ENCODE data around the gene TFAP2C. TPM values are rescaled to one million over a fixed set of nuclear protein-coding genes. Genes with fewer than 3 reads are reported as not detected.

TFAP2C gene
- 1 to 10 TPM in 2 of 4 donors, under 1 TPM in 2; 0.16 to 4.1 (median 2.2) TPM for total RNA-seq

GRCh38 chr20:56628873-56629463, at the start of gene TFAP2C:
TFAP2C (plus strand) TSS chr20:56629306; CDS start chr20:56629545, 239 bp downstream.
- no peaks in the 10 kb centered on the region for H3K9me3 ChIP-seq
- peaks cover 100% of the 10 kb centered on the region for H3K27me3 ChIP-seq
- TF ChIP-seq POLR2AphosphoS5 (IDR thresholded peaks at IDR 0.05) (no peak), POLR2A (IDR thresholded peaks at IDR 0.05) (peak in 1 of 2 donors; percentile 19), EP300 (IDR thresholded peaks at IDR 0.05) (no peak)
- TF ChIP-seq, protein P1, sequence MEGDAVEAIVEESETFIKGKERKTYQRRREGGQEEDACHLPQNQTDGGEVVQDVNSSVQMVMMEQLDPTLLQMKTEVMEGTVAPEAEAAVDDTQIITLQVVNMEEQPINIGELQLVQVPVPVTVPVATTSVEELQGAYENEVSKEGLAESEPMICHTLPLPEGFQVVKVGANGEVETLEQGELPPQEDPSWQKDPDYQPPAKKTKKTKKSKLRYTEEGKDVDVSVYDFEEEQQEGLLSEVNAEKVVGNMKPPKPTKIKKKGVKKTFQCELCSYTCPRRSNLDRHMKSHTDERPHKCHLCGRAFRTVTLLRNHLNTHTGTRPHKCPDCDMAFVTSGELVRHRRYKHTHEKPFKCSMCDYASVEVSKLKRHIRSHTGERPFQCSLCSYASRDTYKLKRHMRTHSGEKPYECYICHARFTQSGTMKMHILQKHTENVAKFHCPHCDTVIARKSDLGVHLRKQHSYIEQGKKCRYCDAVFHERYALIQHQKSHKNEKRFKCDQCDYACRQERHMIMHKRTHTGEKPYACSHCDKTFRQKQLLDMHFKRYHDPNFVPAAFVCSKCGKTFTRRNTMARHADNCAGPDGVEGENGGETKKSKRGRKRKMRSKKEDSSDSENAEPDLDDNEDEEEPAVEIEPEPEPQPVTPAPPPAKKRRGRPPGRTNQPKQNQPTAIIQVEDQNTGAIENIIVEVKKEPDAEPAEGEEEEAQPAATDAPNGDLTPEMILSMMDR (IDR thresholded peaks at IDR 0.05), result no peak

DNA sequence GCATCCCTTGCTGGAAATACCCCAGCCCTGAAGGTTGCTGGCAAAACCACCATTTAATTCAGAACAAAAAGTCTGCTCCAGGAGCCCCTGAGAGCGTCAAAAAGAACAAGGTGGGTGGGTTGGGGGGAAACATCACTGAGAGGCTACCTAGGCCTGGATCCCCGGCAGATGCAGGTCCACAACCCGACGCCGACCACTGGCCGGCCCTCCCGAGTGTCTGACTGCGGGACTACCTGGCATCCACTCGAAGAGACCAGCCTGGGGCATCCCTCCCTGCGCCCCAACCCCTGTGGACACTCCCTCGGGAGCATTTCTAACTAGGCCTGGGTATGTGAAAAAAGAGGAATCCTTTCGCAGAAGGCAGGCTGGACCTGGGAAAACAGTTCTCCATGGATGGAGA, 48.9 kb upstream of the TFAP2C start:
- WGBS, 2 donors (ENCODE audit: low coverage in 1 of 2), result 83 to 100% methylated on average over 1 to 4 of the region's 12 CpGs
- Histone ChIP-seq H3K36me3 (no peaks in the 10 kb centered on the region), H3K9me3 (no peaks in the 10 kb centered on the region), H3K4me1 (no peaks in the 10 kb centered on the region), H3K27ac (no peak overlapping the region), H3K4me3 (no peak overlapping the region), H3K27me3 (peaks cover 16% of the 10 kb centered on the region)
- TF ChIP-seq, protein P1 (IDR thresholded peaks at IDR 0.05), result no peak
- no peak for TF ChIP-seq EP300 (IDR thresholded peaks at IDR 0.05)
- no peak for TF ChIP-seq POLR2AphosphoS5 (IDR thresholded peaks at IDR 0.05)
- TF ChIP-seq POLR2A (IDR thresholded peaks at IDR 0.05), result no peak
- ATAC-seq, result no peak

More at GRCh38 chr20:56628873-56629463, at the start of gene TFAP2C:
- H3K4me3 ChIP-seq, result peak within 1 kb of the TSS; percentile 8 to 58
- H3K27ac ChIP-seq, result peak within 1 kb of the TSS in 3 of 4 donors; percentile 33 to 81 (median 80)
- peaks cover 0 to 56% (median 25%) of the 10 kb centered on the region in 3 donors for H3K4me1 ChIP-seq
- H3K36me3 ChIP-seq, result no peaks in the 10 kb centered on the region
- peak; percentile 72 for ATAC-seq
- WGBS, 2 donors (ENCODE audit: low coverage in 1 of 2), result no CpG with 5 or more reads among the region's 62 CpGs

DNA sequence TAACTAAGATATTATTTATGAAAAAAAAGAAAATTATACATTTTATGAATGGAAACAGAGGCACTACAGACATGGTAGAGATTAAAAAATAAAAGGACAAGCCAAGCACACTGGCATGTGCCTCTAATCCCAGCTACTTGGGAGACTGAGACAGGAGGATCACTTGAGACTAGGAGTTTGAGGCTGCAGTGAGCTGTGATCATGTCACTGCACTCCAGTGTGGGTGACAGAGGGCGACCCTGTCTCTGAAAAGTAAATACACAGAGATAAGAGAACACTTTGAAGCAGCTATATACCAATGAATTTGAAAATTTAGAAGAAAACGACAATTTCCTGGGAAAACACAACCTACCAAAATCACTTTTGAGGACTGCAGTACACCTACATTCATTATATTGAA, 47.4 kb upstream of the TFAP2C start:
- Histone ChIP-seq H3K36me3 (no peaks in the 10 kb centered on the region), H3K27ac (no peak overlapping the region), H3K9me3 (no peaks in the 10 kb centered on the region), H3K4me1 (no peaks in the 10 kb centered on the region), H3K4me3 (no peak overlapping the region), H3K27me3 (peaks cover 16% of the 10 kb centered on the region)
- WGBS, 2 donors (ENCODE audit: low coverage in 1 of 2), result 40 to 72% methylated on average over 2 of the region's 2 CpGs
- ATAC-seq, result no peak
- TF ChIP-seq, protein P1 (IDR thresholded peaks at IDR 0.05), result no peak
- TF ChIP-seq EP300 (IDR thresholded peaks at IDR 0.05) (no peak), POLR2AphosphoS5 (IDR thresholded peaks at IDR 0.05) (no peak), POLR2A (IDR thresholded peaks at IDR 0.05) (no peak)

- ATAC-seq, result no peak
- no peaks in the 10 kb centered on the region for H3K9me3 ChIP-seq
Observed at GRCh38 chr20:56582542-56582941, 46.6 kb upstream of the TFAP2C start.

More at GRCh38 chr20:56582542-56582941, 46.6 kb upstream of the TFAP2C start:
- Histone ChIP-seq H3K4me3 (no peak overlapping the region), H3K36me3 (no peaks in the 10 kb centered on the region), H3K27me3 (peaks cover 16% of the 10 kb centered on the region), H3K27ac (no peak overlapping the region), H3K4me1 (no peaks in the 10 kb centered on the region)
- TF ChIP-seq POLR2A (IDR thresholded peaks at IDR 0.05), result no peak
- TF ChIP-seq EP300 (IDR thresholded peaks at IDR 0.05), result no peak
- TF ChIP-seq POLR2AphosphoS5 (IDR thresholded peaks at IDR 0.05), result no peak
- TF ChIP-seq, protein P1 (IDR thresholded peaks at IDR 0.05), result no peak
- WGBS, 2 donors (ENCODE audit: low coverage in 1 of 2), result 47 to 59% methylated on average over 3 of the region's 4 CpGs
